ENCODE results near the gene SCOC. TPM values are rescaled to one million over a fixed set of nuclear protein-coding genes. Genes with fewer than 3 reads are reported as not detected.

SCOC gene
- 10 to 100 TPM; 45.7 to 46.2 TPM for total RNA-seq

DNA sequence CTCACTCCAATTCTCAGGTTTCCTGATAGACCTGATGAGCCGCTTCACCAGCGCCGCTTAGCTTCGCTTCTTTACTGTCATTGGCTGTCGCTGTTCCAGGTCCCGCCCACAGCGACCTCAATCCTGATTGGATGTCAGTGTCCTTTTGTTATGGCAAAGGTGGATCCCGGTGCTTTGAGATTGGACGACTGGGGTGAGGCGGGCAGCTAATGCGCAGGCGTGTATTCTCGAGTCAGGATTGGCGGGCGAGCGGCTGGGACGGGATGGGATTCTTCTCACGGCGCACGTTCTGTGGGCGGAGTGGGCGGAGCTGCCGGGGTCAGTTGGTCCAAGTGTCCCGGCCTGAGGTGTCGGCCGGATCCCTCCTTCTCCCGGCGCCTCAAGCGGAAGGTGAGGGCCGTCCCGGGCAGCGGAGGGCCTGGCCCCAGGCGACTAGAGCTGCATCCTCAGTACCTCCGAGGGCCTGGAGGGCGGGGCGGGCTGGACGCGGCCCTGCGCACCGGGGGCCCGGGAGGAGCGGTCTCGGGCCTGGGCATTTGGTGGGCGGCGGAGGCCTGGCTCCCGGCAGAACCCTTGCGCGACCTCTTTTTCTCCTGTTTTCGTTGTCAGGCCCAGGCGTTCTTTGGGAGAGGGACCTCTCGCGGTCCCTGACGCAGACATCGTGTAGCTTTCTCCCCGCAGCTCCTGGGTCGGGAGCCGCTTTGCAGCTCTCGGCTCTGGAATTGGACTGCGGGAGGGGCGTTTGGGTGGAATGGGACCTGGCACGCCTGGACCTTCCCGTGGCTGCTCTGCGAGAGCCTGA is at the start of gene SCOC:
Gene SCOC, plus strand, starts transcription at position 319 of the 802 bp plus-strand sequence. CDS start 5,525 bp downstream, outside the sequence.
- H3K9me3 Mint-ChIP-seq: no peaks in the 10 kb centered on the region
- H3K4me1 Mint-ChIP-seq: peaks cover 25% of the 10 kb centered on the region
- peak; percentile 96 for DNase-seq
- no peak within 1 kb of the TSS for H3K4me3 Mint-ChIP-seq
- H3K36me3 Mint-ChIP-seq: peaks cover 4% of the 10 kb centered on the region
- peak within 1 kb of the TSS; percentile 68 for H3K27ac Mint-ChIP-seq
- no peaks in the 10 kb centered on the region for H3K27me3 Mint-ChIP-seq

GRCh38 chr4:140326395-140326993 is 47.0 kb upstream of the SCOC start:
- H3K27me3 Mint-ChIP-seq: no peaks in the 10 kb centered on the region

DNA sequence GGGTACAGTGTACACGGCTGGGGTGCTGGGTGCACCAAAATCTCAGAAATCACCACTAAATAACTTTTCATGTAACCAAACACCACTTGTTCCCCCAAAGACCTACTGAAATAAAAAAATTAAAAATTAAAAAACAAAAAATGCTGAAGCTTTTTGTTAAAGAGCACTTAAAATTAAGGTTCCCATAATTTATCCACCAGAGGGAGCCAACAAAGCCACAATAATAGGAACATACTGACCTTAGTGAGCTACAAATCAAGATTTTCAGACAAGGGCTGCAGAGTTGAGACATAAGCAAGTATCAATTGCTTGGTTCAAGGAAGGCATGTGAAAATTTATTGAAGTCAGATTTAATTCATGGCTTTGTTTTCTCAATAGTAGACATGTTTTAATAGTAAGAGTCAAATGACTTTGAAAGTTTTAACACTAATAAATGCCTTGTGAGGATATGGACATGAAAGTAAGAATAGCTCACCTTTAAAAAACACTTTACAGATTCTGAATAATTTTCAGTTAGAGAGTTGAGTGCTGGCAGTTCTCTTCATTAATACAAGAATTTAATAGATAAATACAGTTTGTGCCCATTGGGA is 43.0 kb upstream of the SCOC start:
- H3K36me3 Mint-ChIP-seq: no peaks in the 10 kb centered on the region
- no peak overlapping the region for H3K4me3 Mint-ChIP-seq
- H3K4me1 Mint-ChIP-seq: no peaks in the 10 kb centered on the region

More at GRCh38 chr4:140326395-140326993, 47.0 kb upstream of the SCOC start:
- H3K9me3 Mint-ChIP-seq: peaks cover 6% of the 10 kb centered on the region
- H3K4me1 Mint-ChIP-seq: peaks cover 4% of the 10 kb centered on the region
- no peak overlapping the region for H3K27ac Mint-ChIP-seq
- no peaks in the 10 kb centered on the region for H3K36me3 Mint-ChIP-seq
- H3K4me3 Mint-ChIP-seq: no peak overlapping the region
- DNase-seq: no peak

GRCh38 chr4:140331245-140331644 is 42.2 kb upstream of the SCOC start:
- Mint-ChIP-seq H3K4me3 (no peak overlapping the region), H3K4me1 (no peaks in the 10 kb centered on the region), H3K27ac (no peak overlapping the region), H3K27me3 (no peaks in the 10 kb centered on the region), H3K9me3 (no peaks in the 10 kb centered on the region), H3K36me3 (no peaks in the 10 kb centered on the region)
- no peak for DNase-seq

More for the DNA sequence above, 43.0 kb upstream of the SCOC start:
- H3K27ac Mint-ChIP-seq: no peak overlapping the region
- no peak for DNase-seq
- H3K9me3 Mint-ChIP-seq: no peaks in the 10 kb centered on the region
- H3K27me3 Mint-ChIP-seq: no peaks in the 10 kb centered on the region

DNA sequence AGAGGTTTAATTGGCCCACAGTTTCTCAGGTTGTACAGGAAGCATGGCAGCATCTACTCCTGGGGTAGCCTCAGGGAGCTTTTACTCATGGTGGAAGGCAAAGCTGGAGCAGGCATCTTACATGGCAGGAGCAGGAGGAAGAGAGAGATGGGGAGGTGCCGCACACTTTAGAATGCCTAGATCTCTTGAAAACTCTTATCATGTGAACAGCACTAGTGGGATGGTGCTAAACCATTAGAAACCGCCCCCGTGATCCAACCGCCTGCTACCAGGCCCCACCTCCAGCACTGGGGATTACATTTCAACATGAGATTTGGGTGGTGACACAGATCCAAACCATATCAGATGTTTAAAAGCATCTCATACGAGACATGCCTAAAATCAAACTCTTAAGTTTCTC is 41.6 kb upstream of the SCOC start:
- Mint-ChIP-seq H3K36me3 (no peaks in the 10 kb centered on the region), H3K27me3 (no peaks in the 10 kb centered on the region), H3K4me3 (no peak overlapping the region), H3K4me1 (no peaks in the 10 kb centered on the region), H3K9me3 (no peaks in the 10 kb centered on the region), H3K27ac (no peak overlapping the region)
- DNase-seq: no peak

DNA sequence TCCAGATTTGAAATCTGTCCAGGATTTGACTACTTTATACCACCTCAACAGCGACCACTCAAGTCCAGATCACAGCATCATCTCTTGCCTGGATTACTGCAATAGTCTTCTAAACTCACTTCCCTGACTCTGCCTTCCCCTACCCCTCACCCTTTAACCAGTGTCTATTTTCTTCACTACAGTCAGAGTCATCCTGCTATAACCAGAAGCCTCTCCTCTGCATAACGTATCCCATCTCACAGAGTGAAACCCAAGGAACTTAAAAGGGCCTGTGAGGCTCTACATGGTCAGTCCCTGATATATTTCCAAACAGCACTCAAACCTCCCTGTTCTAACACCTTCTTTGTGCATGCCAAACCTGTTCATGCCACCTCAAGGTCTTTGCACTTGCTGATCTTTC is 40.7 kb upstream of the SCOC start:
- H3K4me3 Mint-ChIP-seq: no peak overlapping the region
- no peak overlapping the region for H3K27ac Mint-ChIP-seq
- no peaks in the 10 kb centered on the region for H3K36me3 Mint-ChIP-seq
- DNase-seq: no peak
- H3K9me3 Mint-ChIP-seq: no peaks in the 10 kb centered on the region
- H3K27me3 Mint-ChIP-seq: no peaks in the 10 kb centered on the region
- H3K4me1 Mint-ChIP-seq: no peaks in the 10 kb centered on the region

DNA sequence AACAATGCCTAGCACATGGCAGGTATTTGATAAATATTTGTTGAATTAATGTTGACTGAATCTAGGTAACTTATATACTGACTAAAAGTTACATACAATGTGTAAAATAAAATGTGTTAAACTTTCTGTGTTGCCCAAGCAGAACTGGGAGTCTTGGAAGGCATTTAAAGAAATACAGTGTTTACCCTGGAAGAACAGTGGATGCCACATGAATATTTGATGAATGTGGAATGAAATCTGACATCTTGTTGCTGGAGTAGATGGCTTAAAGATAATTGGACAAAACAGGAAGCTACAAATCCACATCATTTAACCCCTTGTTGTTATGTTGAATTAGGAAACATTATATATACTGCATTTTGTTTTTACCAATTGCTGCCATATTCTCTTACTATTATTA is 39.9 kb upstream of the SCOC start:
- no peak overlapping the region for H3K4me3 Mint-ChIP-seq
- no peaks in the 10 kb centered on the region for H3K27me3 Mint-ChIP-seq
- H3K9me3 Mint-ChIP-seq: no peaks in the 10 kb centered on the region
- H3K4me1 Mint-ChIP-seq: no peaks in the 10 kb centered on the region
- no peak overlapping the region for H3K27ac Mint-ChIP-seq
- no peaks in the 10 kb centered on the region for H3K36me3 Mint-ChIP-seq
- no peak for DNase-seq

- no peak overlapping the region for H3K27ac Mint-ChIP-seq
- no peaks in the 10 kb centered on the region for H3K36me3 Mint-ChIP-seq
- H3K27me3 Mint-ChIP-seq: no peaks in the 10 kb centered on the region
- H3K4me3 Mint-ChIP-seq: no peak overlapping the region
- no peaks in the 10 kb centered on the region for H3K4me1 Mint-ChIP-seq
- no peak for DNase-seq
- H3K9me3 Mint-ChIP-seq: no peaks in the 10 kb centered on the region
Measured at GRCh38 chr4:140335076-140335475, 38.4 kb upstream of the SCOC start.

- no peak overlapping the region for H3K4me3 Mint-ChIP-seq
- no peak for DNase-seq
- peaks cover under 1% of the 10 kb centered on the region for H3K27me3 Mint-ChIP-seq
- H3K9me3 Mint-ChIP-seq: no peaks in the 10 kb centered on the region
- no peaks in the 10 kb centered on the region for H3K36me3 Mint-ChIP-seq
- H3K27ac Mint-ChIP-seq: no peak overlapping the region
- H3K4me1 Mint-ChIP-seq: no peaks in the 10 kb centered on the region
Measured at GRCh38 chr4:140336730-140337129, 36.7 kb upstream of the SCOC start.

- Mint-ChIP-seq H3K27ac (no peak overlapping the region), H3K36me3 (no peaks in the 10 kb centered on the region), H3K4me3 (no peak overlapping the region), H3K4me1 (peaks cover 3% of the 10 kb centered on the region), H3K9me3 (no peaks in the 10 kb centered on the region), H3K27me3 (peaks cover 22% of the 10 kb centered on the region)
- no peak for DNase-seq
Measured at GRCh38 chr4:140342620-140343019, 30.8 kb upstream of the SCOC start.

- peaks cover 22% of the 10 kb centered on the region for H3K27me3 Mint-ChIP-seq
- H3K4me1 Mint-ChIP-seq: peaks cover 3% of the 10 kb centered on the region
- no peaks in the 10 kb centered on the region for H3K9me3 Mint-ChIP-seq
- DNase-seq: no peak
- no peak overlapping the region for H3K27ac Mint-ChIP-seq
- H3K4me3 Mint-ChIP-seq: no peak overlapping the region
- no peaks in the 10 kb centered on the region for H3K36me3 Mint-ChIP-seq
Measured at GRCh38 chr4:140343303-140343702, 30.1 kb upstream of the SCOC start.

DNA sequence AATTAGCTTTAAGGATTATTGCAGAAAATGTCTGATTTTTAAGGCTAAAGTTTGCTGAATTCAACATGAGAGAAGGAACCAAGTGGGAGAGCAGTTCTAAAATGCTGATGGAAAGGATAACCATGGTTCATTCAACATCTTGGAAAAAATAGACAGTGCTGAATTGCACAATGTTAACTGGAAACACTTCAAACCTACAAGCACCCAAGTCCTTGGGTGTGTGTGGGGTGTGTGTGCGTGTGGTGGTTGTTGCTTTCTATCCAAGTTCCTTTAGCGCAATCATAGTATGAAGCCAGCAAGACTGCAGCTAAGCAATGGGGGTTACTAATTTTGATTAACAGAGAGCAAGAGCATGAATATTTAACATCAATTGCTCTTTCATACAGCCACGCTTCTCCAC is 29.3 kb upstream of the SCOC start:
- Mint-ChIP-seq H3K36me3 (no peaks in the 10 kb centered on the region), H3K4me1 (peaks cover 3% of the 10 kb centered on the region), H3K4me3 (no peak overlapping the region), H3K9me3 (no peaks in the 10 kb centered on the region), H3K27me3 (peaks cover 22% of the 10 kb centered on the region), H3K27ac (no peak overlapping the region)
- no peak for DNase-seq

DNA sequence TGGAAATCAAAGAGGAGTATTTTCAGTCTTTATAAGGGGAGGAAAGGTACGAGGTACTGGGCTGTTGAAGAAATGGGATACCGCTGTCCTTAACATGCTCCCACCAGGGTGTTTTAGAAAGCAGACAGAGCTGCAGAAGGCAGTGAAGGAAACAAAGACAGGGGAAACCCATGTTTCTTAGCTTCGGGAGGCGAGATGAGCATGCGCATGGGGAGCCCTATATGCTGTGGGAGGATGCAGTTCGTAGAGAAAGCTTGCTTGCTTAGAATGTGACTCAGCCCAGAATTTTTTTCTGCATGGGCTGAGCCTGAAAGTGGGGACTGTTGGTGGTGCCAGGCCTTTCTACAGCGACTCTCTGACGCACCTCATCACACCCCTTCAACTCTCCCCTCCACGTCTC is 28.8 kb upstream of the SCOC start:
- DNase-seq: no peak
- peaks cover 3% of the 10 kb centered on the region for H3K4me1 Mint-ChIP-seq
- no peak overlapping the region for H3K27ac Mint-ChIP-seq
- no peaks in the 10 kb centered on the region for H3K9me3 Mint-ChIP-seq
- H3K27me3 Mint-ChIP-seq: peaks cover 22% of the 10 kb centered on the region
- no peaks in the 10 kb centered on the region for H3K36me3 Mint-ChIP-seq
- no peak overlapping the region for H3K4me3 Mint-ChIP-seq

DNA sequence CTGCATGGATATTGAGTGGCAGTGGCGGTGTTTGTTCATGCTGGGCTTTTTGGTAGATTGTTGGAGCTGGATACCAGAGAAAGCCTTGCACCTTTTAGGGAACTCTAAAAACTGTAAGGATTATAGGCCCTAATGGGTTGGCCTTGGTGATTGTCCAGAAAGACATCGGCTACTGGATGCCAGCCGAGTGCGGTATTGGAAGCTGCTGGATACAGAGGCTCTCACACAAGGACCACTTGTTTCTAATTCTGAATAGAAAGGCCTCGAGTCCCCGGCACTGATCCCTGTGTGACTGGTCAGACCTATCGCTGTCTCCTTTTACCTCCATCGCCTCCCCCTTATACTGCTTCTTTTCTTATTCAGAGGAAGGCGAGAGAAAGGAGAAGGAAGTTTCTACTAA is 27.3 kb upstream of the SCOC start:
- no peaks in the 10 kb centered on the region for H3K9me3 Mint-ChIP-seq
- H3K4me1 Mint-ChIP-seq: peaks cover 3% of the 10 kb centered on the region
- no peak overlapping the region for H3K4me3 Mint-ChIP-seq
- DNase-seq: no peak
- H3K27ac Mint-ChIP-seq: no peak overlapping the region
- H3K27me3 Mint-ChIP-seq: peaks cover 22% of the 10 kb centered on the region
- H3K36me3 Mint-ChIP-seq: no peaks in the 10 kb centered on the region

DNA sequence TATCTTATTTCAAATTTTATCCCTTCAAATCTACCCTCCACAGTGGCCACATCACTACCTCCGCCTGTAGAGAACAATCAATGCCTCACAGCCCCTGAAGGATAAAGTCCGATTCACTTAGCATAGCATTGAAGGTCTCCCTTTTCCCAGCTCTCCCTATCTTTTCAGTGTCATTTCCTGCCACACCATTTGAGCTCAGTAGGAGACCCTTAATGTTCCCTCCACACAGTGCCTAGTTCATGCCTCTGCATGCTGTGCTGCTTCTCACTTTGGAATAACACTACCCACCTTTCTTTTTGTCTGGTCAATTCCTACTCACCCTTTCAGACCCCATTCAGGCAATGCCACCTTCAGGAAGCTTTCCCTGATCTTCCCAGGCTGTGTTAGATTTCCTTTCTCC is 23.6 kb upstream of the SCOC start:
- no peaks in the 10 kb centered on the region for H3K36me3 Mint-ChIP-seq
- H3K27ac Mint-ChIP-seq: no peak overlapping the region
- DNase-seq: no peak
- peaks cover 2% of the 10 kb centered on the region for H3K27me3 Mint-ChIP-seq
- no peak overlapping the region for H3K4me3 Mint-ChIP-seq
- peaks cover 11% of the 10 kb centered on the region for H3K4me1 Mint-ChIP-seq
- H3K9me3 Mint-ChIP-seq: no peaks in the 10 kb centered on the region

Data from activated naive CD8-positive, alpha-beta T cell treated with anti-CD3 and anti-CD28 coated beads for 36 hours (primary cell).